Osteoblast (primary cell): ENCODE data around the gene GKN2. TPM values are rescaled to one million over a fixed set of nuclear protein-coding genes. Genes with fewer than 3 reads are reported as not detected.

Experiments
- DNase-seq: peaks from one replicate; pipeline ENCODE4 v3.0.0; 2011; ENCODE audit warnings: low spot score, mixed read lengths; ENCODE audit not compliant: insufficient read length; ENCODE audit errors: missing footprints
- H2AFZ ChIP-seq: 2 replicates; pipeline ENCODE4 v1.6.0; 2011; ENCODE audit warnings: mild to moderate bottlenecking, low read length
- H3K27ac ChIP-seq: 2 replicates; pipeline ENCODE4 v1.5.1; 2011; ENCODE audit warnings: mild to moderate bottlenecking, low read depth, low read length, moderate library complexity
- H3K27me3 ChIP-seq: 2 replicates; pipeline ENCODE4 v1.6.0; 2012; ENCODE audit warnings: mild to moderate bottlenecking, control low read depth, inconsistent platforms, low read length, moderate library complexity; ENCODE audit not compliant: insufficient read depth
- H3K36me3 ChIP-seq: 2 replicates; pipeline ENCODE4 v1.5.1; 2011; ENCODE audit warnings: mild to moderate bottlenecking, low read length, control low read depth, moderate library complexity; ENCODE audit not compliant: insufficient read depth
- H3K4me1 ChIP-seq: 2 replicates; pipeline ENCODE4 v1.5.1; 2011; ENCODE audit warnings: mild to moderate bottlenecking, low read length, control low read depth, moderate library complexity; ENCODE audit not compliant: insufficient read depth
- H3K4me2 ChIP-seq: 2 replicates; pipeline ENCODE4 v1.6.0; 2011; ENCODE audit warnings: mild to moderate bottlenecking, low read length; ENCODE audit not compliant: insufficient read depth
- H3K4me3 ChIP-seq: fragments of 200-600 bp; sonication (generic); 3 replicates; pipeline ENCODE4 v1.5.1; 2012; ENCODE audit warnings: mild to moderate bottlenecking, low read length, inconsistent platforms; ENCODE audit not compliant: insufficient read depth
- H3K79me2 ChIP-seq: 2 replicates; pipeline ENCODE4 v1.6.0; 2012; ENCODE audit warnings: mild to moderate bottlenecking, low read length, control low read depth, inconsistent platforms; ENCODE audit not compliant: insufficient read depth
- H3K9me3 ChIP-seq: 2 replicates; pipeline ENCODE4 v1.5.1; 2011; ENCODE audit warnings: low read depth, low read length, control low read depth
- H4K20me1 ChIP-seq: 2 replicates; pipeline ENCODE4 v1.6.0; 2012; ENCODE audit warnings: mild to moderate bottlenecking, low read length, control low read depth; ENCODE audit not compliant: insufficient read depth
- total RNA-seq: library from RNA; depleted of rRNA; stranded (reverse); fragments of >200 nt; gene quantifications from 2 replicates; pipeline ENCODE4 v1.2.3, GENCODE V29; 2012
- TF ChIP-seq, protein P1 (sequence below): IDR thresholded peaks from 2 replicates; pipeline ENCODE4 v1.5.1; 2011; ENCODE audit warnings: mild to moderate bottlenecking, low read depth, low read length, moderate library complexity; ENCODE audit errors: extremely low read depth

Gene GKN2
- total RNA-seq, 1 donor, result not detected

DNA sequence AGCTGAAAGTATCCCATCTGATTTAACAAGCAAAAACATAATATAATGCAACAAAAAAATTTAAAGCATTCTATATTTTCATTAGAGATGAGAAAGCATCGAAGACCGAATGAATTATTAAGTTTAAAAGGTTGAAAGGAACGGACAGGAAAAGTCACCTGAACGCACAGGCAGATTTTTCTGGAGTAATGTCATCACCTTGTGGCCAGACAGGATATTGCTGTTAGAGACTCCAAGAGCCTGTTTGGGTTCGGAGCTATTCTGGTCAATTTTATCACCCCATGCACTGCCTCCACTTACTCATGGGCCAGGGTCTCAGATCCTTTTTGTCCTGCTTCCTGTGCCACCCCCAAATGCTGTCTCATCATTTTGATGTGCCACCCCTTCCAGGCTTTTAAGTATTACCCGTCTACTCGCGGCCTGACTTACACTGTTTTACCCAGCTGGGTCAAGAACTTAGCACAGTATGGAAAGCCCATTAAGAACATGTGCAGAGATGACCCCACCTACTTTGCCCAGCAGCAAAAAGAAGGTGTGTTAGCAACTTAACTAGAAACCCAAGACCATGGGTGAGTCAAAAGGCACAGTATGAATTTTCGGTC is 27.3 kb downstream of the GKN2 start:
- TF ChIP-seq, protein P1, sequence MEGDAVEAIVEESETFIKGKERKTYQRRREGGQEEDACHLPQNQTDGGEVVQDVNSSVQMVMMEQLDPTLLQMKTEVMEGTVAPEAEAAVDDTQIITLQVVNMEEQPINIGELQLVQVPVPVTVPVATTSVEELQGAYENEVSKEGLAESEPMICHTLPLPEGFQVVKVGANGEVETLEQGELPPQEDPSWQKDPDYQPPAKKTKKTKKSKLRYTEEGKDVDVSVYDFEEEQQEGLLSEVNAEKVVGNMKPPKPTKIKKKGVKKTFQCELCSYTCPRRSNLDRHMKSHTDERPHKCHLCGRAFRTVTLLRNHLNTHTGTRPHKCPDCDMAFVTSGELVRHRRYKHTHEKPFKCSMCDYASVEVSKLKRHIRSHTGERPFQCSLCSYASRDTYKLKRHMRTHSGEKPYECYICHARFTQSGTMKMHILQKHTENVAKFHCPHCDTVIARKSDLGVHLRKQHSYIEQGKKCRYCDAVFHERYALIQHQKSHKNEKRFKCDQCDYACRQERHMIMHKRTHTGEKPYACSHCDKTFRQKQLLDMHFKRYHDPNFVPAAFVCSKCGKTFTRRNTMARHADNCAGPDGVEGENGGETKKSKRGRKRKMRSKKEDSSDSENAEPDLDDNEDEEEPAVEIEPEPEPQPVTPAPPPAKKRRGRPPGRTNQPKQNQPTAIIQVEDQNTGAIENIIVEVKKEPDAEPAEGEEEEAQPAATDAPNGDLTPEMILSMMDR, result peak; percentile 92
- H3K4me1 ChIP-seq, result no peaks in the 10 kb centered on the region
- peaks cover 18% of the 10 kb centered on the region for H3K27me3 ChIP-seq
- no peak overlapping the region for H3K4me2 ChIP-seq
- no peaks in the 10 kb centered on the region for H3K9me3 ChIP-seq
- H3K36me3 ChIP-seq, result no peaks in the 10 kb centered on the region
- no peaks in the 10 kb centered on the region for H4K20me1 ChIP-seq
- no peak overlapping the region for H3K4me3 ChIP-seq
- no peak overlapping the region for H2AFZ ChIP-seq
- DNase-seq, result peak; percentile 44
- no peaks in the 10 kb centered on the region for H3K79me2 ChIP-seq
- no peak overlapping the region for H3K27ac ChIP-seq

- Histone ChIP-seq H4K20me1 (no peaks in the 10 kb centered on the region), H3K36me3 (no peaks in the 10 kb centered on the region), H3K79me2 (no peaks in the 10 kb centered on the region), H3K9me3 (no peaks in the 10 kb centered on the region), H3K4me1 (no peaks in the 10 kb centered on the region), H3K4me3 (no peak overlapping the region), H3K27ac (no peak overlapping the region), H3K27me3 (peaks cover 12% of the 10 kb centered on the region), H3K4me2 (no peak overlapping the region), H2AFZ (no peak overlapping the region)
- TF ChIP-seq, protein P1, result no peak
- DNase-seq, result no peak
Measured at GRCh38 chr2:68921646-68922045, 31.0 kb downstream of the GKN2 start.

DNA sequence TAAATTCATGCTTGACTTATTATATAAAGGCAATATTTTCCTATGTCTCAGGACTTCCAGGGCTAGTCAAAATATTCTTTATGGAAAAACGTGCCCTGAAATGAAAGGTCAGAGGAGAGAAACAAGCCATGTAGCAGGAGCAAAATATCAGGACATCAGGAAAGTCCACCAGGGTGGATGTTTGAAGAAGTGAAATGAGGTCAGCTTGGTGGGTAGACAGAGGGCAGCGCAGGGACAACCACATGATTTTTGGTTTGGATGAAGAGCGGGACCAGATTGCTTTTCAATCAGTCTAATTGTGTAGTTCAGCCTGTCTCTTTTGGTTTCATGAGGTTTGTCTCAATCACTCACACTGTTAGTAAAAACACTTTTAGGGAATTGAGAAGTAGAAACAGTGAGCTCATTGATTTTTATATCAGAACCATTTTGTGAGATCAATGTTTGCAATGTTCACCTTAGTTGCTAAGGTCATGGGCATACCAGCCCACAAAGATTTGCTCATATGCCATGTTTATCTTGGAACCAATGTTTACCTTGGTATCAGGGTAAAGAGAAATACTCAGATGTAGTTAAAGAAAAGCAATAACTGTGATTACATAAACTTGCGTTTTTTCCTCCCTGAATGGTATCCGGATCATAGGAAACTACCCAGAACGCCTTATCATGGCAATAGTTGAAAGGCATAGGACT is 32.1 kb downstream of the GKN2 start:
- Histone ChIP-seq H3K27me3 (peaks cover 5% of the 10 kb centered on the region), H3K4me2 (no peak overlapping the region), H2AFZ (no peak overlapping the region), H4K20me1 (no peaks in the 10 kb centered on the region), H3K79me2 (no peaks in the 10 kb centered on the region), H3K4me1 (no peaks in the 10 kb centered on the region), H3K4me3 (no peak overlapping the region), H3K27ac (no peak overlapping the region), H3K9me3 (no peaks in the 10 kb centered on the region), H3K36me3 (no peaks in the 10 kb centered on the region)
- DNase-seq, result peak; percentile 11
- TF ChIP-seq, protein P1, result no peak

DNA sequence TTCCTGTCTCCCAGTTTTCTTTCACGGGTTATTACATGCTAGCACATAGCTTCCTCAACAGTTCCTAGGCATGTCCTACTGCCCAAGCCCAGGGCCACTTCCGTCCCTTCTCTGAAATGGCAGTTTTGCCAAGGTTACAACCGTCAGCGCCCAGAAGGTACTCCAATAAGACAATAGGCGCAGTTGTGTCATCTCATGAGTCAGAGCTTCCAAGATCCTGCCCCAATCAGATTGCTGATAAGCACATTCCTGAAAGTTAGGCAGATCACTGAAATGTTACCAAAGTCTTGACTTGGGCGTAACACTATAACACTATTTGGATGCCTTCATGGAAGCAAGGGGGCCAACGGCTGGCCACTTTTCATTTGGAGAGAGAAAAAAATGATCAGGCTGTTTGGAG is 34.2 kb downstream of the GKN2 start:
- no peak overlapping the region for H3K4me3 ChIP-seq
- H2AFZ ChIP-seq, result no peak overlapping the region
- no peaks in the 10 kb centered on the region for H3K36me3 ChIP-seq
- H3K4me1 ChIP-seq, result no peaks in the 10 kb centered on the region
- no peak for DNase-seq
- H3K79me2 ChIP-seq, result no peaks in the 10 kb centered on the region
- no peak overlapping the region for H3K27ac ChIP-seq
- TF ChIP-seq, protein P1, result no peak
- no peaks in the 10 kb centered on the region for H3K9me3 ChIP-seq
- H4K20me1 ChIP-seq, result no peaks in the 10 kb centered on the region
- no peak overlapping the region for H3K4me2 ChIP-seq
- peaks cover 12% of the 10 kb centered on the region for H3K27me3 ChIP-seq
